Lower lobe of right lung (tissue), 2 donors: Measurements from ENCODE around the gene MMS19. TPM values are rescaled to one million over a fixed set of nuclear protein-coding genes. Genes with fewer than 3 reads are reported as not detected.

Source experiments
- ATAC-seq, 2 donors: fragments of 200-7000 bp; cut with Tn5 transposase; one replicate each; pipeline ENCODE4 v1.9.1; 2020 to 2022; ENCODE audit warnings: mild to moderate bottlenecking in 2 of 2, moderate library complexity in 2 of 2
- DNase-seq: peaks from one replicate; pipeline ENCODE4 v3.0.0-alpha.2; 2020
- H3K27ac ChIP-seq: fragments of 200-600 bp; one replicate; pipeline ENCODE4 v1.8.0; 2022
- H3K27me3 ChIP-seq: fragments of 200-600 bp; one replicate; pipeline ENCODE4 v1.8.0; 2022; ENCODE audit warnings: low read depth
- H3K36me3 ChIP-seq: fragments of 200-600 bp; one replicate; pipeline ENCODE4 v1.8.0; 2022; ENCODE audit warnings: mild to moderate bottlenecking
- H3K4me1 ChIP-seq: fragments of 200-600 bp; one replicate; pipeline ENCODE4 v1.8.0; 2022
- H3K4me3 ChIP-seq: fragments of 200-600 bp; one replicate; pipeline ENCODE4 v1.8.0; 2022; ENCODE audit warnings: mild to moderate bottlenecking
- H3K9me3 ChIP-seq: fragments of 200-600 bp; one replicate; pipeline ENCODE4 v1.8.0; 2022
- CTCF ChIP-seq: fragments of 200-600 bp; IDR thresholded peaks from one replicate; pipeline ENCODE4 v1.8.0; 2022; ENCODE audit warnings: antibody characterized with exemption, mild to moderate bottlenecking
- intact Hi-C: fragments of 100-400 bp; cut with DNase I; formaldehyde crosslinking; loops from one replicate; pipeline ENCODE4 v1.11.0; 2022
- total RNA-seq: library from RNA; stranded (reverse); fragmentation: NEBNext Ultra II Directional; extraction: Animal tissue kit (Norgen Biotek cat#: 25700); gene quantifications from one replicate; pipeline ENCODE4 v1.2.1, GENCODE V29; 2021
- donor health status: DM: no; HTN: yes; CAD: no; lungs with severe emphysema.

The MMS19 gene
- total RNA-seq, 1 donor from 2014 or later = 65.5 TPM

DNA sequence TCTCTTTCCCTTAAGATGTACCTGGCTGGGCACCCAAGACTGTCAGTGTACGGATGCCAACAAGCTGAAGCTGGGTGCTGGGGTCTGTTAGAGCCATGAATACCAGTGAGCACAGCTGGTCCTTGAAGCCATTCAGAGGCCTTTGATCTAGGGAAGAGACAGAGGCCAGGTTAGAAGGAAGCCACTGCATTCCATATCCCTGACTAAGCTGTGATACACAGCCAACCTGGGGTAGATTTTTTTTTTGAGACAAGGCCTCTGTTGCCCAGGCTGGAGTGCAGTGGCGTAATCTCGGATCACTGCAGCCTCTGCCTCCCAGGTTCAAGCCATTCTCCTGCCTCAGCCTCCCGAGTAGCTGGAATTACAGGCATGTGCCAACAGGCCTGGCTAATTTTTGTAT, 31.5 kb downstream of the MMS19 start:
- Histone ChIP-seq H3K27ac (peak overlapping the region; percentile 25), H3K36me3 (peaks cover 100% of the 10 kb centered on the region), H3K4me1 (peaks cover 33% of the 10 kb centered on the region), H3K4me3 (no peak overlapping the region), H3K9me3 (no peaks in the 10 kb centered on the region), H3K27me3 (no peaks in the 10 kb centered on the region)
- TF ChIP-seq CTCF = no peak
- ATAC-seq (no peak), DNase-seq (no peak)
- intact Hi-C loops = loop anchor here (10.0 kb wide), 1 partner anchor 88 kb away; no protein-coding TSS in a partner anchor

GRCh38 chr10:97465982-97466381, 32.2 kb downstream of the MMS19 start:
- H3K36me3 ChIP-seq = peaks cover 100% of the 10 kb centered on the region
- ATAC-seq (no peak), DNase-seq (no peak)
- H3K4me3 ChIP-seq = no peak overlapping the region
- H3K4me1 ChIP-seq = peaks cover 33% of the 10 kb centered on the region
- peak overlapping the region; percentile 25 for H3K27ac ChIP-seq
- no peak for TF ChIP-seq CTCF
- intact Hi-C loops = loop anchor here (10.0 kb wide), 1 partner anchor 89 kb away; no protein-coding TSS in a partner anchor
- H3K27me3 ChIP-seq = no peaks in the 10 kb centered on the region
- no peaks in the 10 kb centered on the region for H3K9me3 ChIP-seq

DNA sequence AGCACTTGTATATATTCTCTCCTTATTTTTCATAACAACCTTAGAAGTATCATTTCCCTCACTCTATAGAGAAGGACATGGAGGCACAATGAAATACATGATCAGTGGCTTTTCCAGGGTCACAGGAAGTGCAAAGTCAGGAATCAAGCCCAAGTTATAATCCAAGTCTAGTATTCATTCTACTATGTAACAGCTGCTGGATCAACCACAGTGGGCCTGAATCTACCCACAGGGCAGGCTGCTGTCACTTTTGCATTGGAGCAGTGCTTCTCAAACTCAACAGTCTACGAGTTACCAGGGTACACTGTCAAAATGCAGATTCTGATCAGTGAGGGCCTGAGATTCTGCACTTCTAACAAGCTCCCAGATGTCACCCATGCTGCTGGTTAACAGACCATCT, 34.0 kb downstream of the MMS19 start:
- Histone ChIP-seq H3K27me3 (no peaks in the 10 kb centered on the region), H3K4me3 (no peak overlapping the region), H3K4me1 (peaks cover 26% of the 10 kb centered on the region), H3K36me3 (peaks cover 100% of the 10 kb centered on the region), H3K9me3 (no peaks in the 10 kb centered on the region), H3K27ac (peak overlapping the region; percentile 62)
- DNase-seq (no peak), ATAC-seq (no peak)
- intact Hi-C loops = loop anchor here (10.0 kb wide), 1 partner anchor 91 kb away; no protein-coding TSS in a partner anchor
- TF ChIP-seq CTCF = no peak

GRCh38 chr10:97463363-97464132, 34.7 kb downstream of the MMS19 start:
- TF ChIP-seq CTCF = peak; percentile 81
- H3K27ac ChIP-seq = peak overlapping the region; percentile 62
- H3K4me3 ChIP-seq = no peak overlapping the region
- H3K27me3 ChIP-seq = no peaks in the 10 kb centered on the region
- intact Hi-C loops = loop anchor here (10.0 kb wide), 1 partner anchor 91 kb away; no protein-coding TSS in a partner anchor
- H3K9me3 ChIP-seq = no peaks in the 10 kb centered on the region
- peaks cover 100% of the 10 kb centered on the region for H3K36me3 ChIP-seq
- ATAC-seq (peak; percentile 85 to 89), DNase-seq (no peak)
- peaks cover 23% of the 10 kb centered on the region for H3K4me1 ChIP-seq

GRCh38 chr10:97462309-97462708, 35.9 kb downstream of the MMS19 start:
- Histone ChIP-seq H3K4me1 (peaks cover 23% of the 10 kb centered on the region), H3K27ac (no peak overlapping the region), H3K36me3 (peaks cover 100% of the 10 kb centered on the region)

More at GRCh38 chr10:97462309-97462708, 35.9 kb downstream of the MMS19 start:
- H3K27me3 ChIP-seq = no peaks in the 10 kb centered on the region
- intact Hi-C loops = loop anchor here (10.0 kb wide), 1 partner anchor 92 kb away; no protein-coding TSS in a partner anchor
- DNase-seq (no peak), ATAC-seq (no peak)
- no peak for TF ChIP-seq CTCF
- no peak overlapping the region for H3K4me3 ChIP-seq
- no peaks in the 10 kb centered on the region for H3K9me3 ChIP-seq
